OCI-LY7 (cell line): ENCODE results near the gene FBXW12. TPM values are rescaled to one million over a fixed set of nuclear protein-coding genes. Genes with fewer than 3 reads are reported as not detected.

ENCODE experiments used
- BruUV-seq: library from RNA; stranded (reverse); fragments of 400-500 nt; replicated peaks from 2 replicates; lab custom pipeline; 2021; lab: Mats Ljungman, UMichigan
- CTCF ChIA-PET: fragments of 300-600 bp; sonication (Branson Sonifier 250); formaldehyde crosslinking; loops from one replicate; lab custom pipeline; 2022; ENCODE audit warnings: antibody characterized with exemption; ENCODE audit not compliant: unreplicated experiment; lab: Charles Lee
- POLR2A ChIA-PET: fragments of 300-600 bp; sonication (Branson Sonifier 250); formaldehyde crosslinking; loops from one replicate; lab custom pipeline; 2022; ENCODE audit warnings: antibody characterized with exemption; lab: Charles Lee
- DNase-seq: peaks from one replicate; pipeline ENCODE4 v3.0.0-alpha.2; 2015; ENCODE audit warnings: low spot score
- H2AFZ ChIP-seq: fragments of 200-600 bp; sonication (generic), shearing (Covaris generic); 2 replicates; pipeline ENCODE4 v1.6.1; 2014; ENCODE audit warnings: mild to moderate bottlenecking, antibody characterized with exemption, low read length, moderate library complexity
- H3K27ac ChIP-seq: fragments of 200-600 bp; sonication (generic); 2 replicates; pipeline ENCODE4 v1.5.1; 2014; ENCODE audit warnings: mixed run types, low read depth, mild to moderate bottlenecking, moderate library complexity, low read length, inconsistent platforms; ENCODE audit not compliant: poor library complexity, severe bottlenecking
- H3K36me3 ChIP-seq: fragments of 200-600 bp; sonication (generic); 2 replicates; pipeline ENCODE4 v1.6.1; 2014; ENCODE audit warnings: mild to moderate bottlenecking, antibody characterized with exemption, low read length, moderate library complexity, mixed read lengths; ENCODE audit not compliant: insufficient read depth
- H3K4me1 ChIP-seq: fragments of 200-600 bp; sonication (generic); 2 replicates; pipeline ENCODE4 v1.5.1; 2014; ENCODE audit warnings: mild to moderate bottlenecking, low read length; ENCODE audit not compliant: insufficient read depth, poor library complexity, severe bottlenecking
- H3K4me2 ChIP-seq: fragments of 200-600 bp; sonication (generic); 2 replicates; pipeline ENCODE4 v1.6.1; 2014; ENCODE audit warnings: mild to moderate bottlenecking, low read length
- H3K4me3 ChIP-seq: fragments of 200-600 bp; sonication (generic); 2 replicates; pipeline ENCODE4 v1.5.1; 2014; ENCODE audit warnings: mild to moderate bottlenecking, low read depth, low read length; ENCODE audit not compliant: poor library complexity, severe bottlenecking
- H3K79me2 ChIP-seq: fragments of 200-600 bp; sonication (generic); 2 replicates; pipeline ENCODE4 v1.6.1; 2016; ENCODE audit warnings: low read depth, mild to moderate bottlenecking, low read length, moderate library complexity, mixed read lengths; ENCODE audit not compliant: insufficient read depth
- H3K9me2 ChIP-seq: fragments of 200-600 bp; sonication (generic); 2 replicates; pipeline ENCODE4 v1.6.1; 2016; ENCODE audit warnings: mild to moderate bottlenecking, low read length, mixed read lengths; ENCODE audit not compliant: insufficient read depth
- H3K9me3 ChIP-seq: fragments of 200-600 bp; sonication (generic); 2 replicates; pipeline ENCODE4 v1.6.1; 2014; ENCODE audit warnings: mild to moderate bottlenecking, mixed run types, low read length, mixed read lengths
- H4K20me1 ChIP-seq: fragments of 200-600 bp; sonication (generic); 2 replicates; pipeline ENCODE4 v1.6.1; 2014; ENCODE audit warnings: mild to moderate bottlenecking, antibody characterized with exemption, low read length, moderate library complexity, mixed read lengths; ENCODE audit not compliant: insufficient read depth
- EZH2phosphoT487 ChIP-seq: fragments of 200-600 bp; sonication (generic); IDR thresholded peaks from 2 replicates; pipeline ENCODE4 v1.6.1; 2018; ENCODE audit warnings: low read depth, borderline replicate concordance, mild to moderate bottlenecking, mixed run types, antibody characterized with exemption, low read length, moderate library complexity, mixed read lengths
- intact Hi-C: fragments of 100-400 bp; cut with micrococcal nuclease; formaldehyde crosslinking; loops from one replicate; pipeline ENCODE4 v1.10.0; 2022; ENCODE audit not compliant: unreplicated experiment
- total RNA-seq, 2 experiments: library from RNA; depleted of rRNA in 1 of 2; stranded (reverse); fragments of >200 nt in 1 of 2; shearing (Covaris generic) in 1 of 2; gene quantifications; 2 replicates each; pipeline ENCODE4 v1.2.3, GENCODE V29; 2014 to 2022
- TF ChIP-seq, protein P1 (sequence below): fragments of 200-600 bp; sonication (generic); conservative IDR thresholded peaks from 2 replicates; pipeline ENCODE4 v1.5.1; 2014; ENCODE audit warnings: mild to moderate bottlenecking, antibody characterized with exemption, low read length, moderate library complexity, mixed read lengths

FBXW12 gene
- total RNA-seq, 2 experiments from 2014 or later, result 0.44 to 0.50 TPM

GRCh38 chr3:48356419-48356818 lies 15.6 kb upstream of the FBXW12 start:
- Histone ChIP-seq H3K4me2 (no peak overlapping the region), H3K4me1 (no peaks in the 10 kb centered on the region), H3K4me3 (no peak overlapping the region), H4K20me1 (no peaks in the 10 kb centered on the region), H3K9me2 (no peaks in the 10 kb centered on the region), H3K27ac (no peak overlapping the region), H3K9me3 (peaks cover 9% of the 10 kb centered on the region), H2AFZ (no peak overlapping the region), H3K79me2 (no peaks in the 10 kb centered on the region), H3K36me3 (no peaks in the 10 kb centered on the region)
- TF ChIP-seq EZH2phosphoT487, result no peak
- TF ChIP-seq, protein P1, sequence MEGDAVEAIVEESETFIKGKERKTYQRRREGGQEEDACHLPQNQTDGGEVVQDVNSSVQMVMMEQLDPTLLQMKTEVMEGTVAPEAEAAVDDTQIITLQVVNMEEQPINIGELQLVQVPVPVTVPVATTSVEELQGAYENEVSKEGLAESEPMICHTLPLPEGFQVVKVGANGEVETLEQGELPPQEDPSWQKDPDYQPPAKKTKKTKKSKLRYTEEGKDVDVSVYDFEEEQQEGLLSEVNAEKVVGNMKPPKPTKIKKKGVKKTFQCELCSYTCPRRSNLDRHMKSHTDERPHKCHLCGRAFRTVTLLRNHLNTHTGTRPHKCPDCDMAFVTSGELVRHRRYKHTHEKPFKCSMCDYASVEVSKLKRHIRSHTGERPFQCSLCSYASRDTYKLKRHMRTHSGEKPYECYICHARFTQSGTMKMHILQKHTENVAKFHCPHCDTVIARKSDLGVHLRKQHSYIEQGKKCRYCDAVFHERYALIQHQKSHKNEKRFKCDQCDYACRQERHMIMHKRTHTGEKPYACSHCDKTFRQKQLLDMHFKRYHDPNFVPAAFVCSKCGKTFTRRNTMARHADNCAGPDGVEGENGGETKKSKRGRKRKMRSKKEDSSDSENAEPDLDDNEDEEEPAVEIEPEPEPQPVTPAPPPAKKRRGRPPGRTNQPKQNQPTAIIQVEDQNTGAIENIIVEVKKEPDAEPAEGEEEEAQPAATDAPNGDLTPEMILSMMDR, result no peak
- no peak for DNase-seq
- ChIA-PET POLR2A (interaction anchor here (0.6 kb wide), 1 partner anchor 1150 kb away, joined by 3 read pairs; no protein-coding TSS in a partner anchor), CTCF (no interaction called here)
- intact Hi-C loops, result no loop called here
- no TSS peak for BruUV-seq

- peaks cover 21% of the 10 kb centered on the region for H3K9me3 ChIP-seq
- DNase-seq, result no peak
- H3K4me2 ChIP-seq, result no peak overlapping the region
- H3K79me2 ChIP-seq, result no peaks in the 10 kb centered on the region
- no peak overlapping the region for H3K4me3 ChIP-seq
- no TSS peak for BruUV-seq
- no peak overlapping the region for H2AFZ ChIP-seq
- ChIA-PET POLR2A (interaction anchor here (0.7 kb wide), 1 partner anchor 157 kb away, joined by 3 read pairs; no protein-coding TSS in a partner anchor), CTCF (no interaction called here)
- TF ChIP-seq, protein P1, result no peak
- TF ChIP-seq EZH2phosphoT487, result no peak
- no peak overlapping the region for H3K27ac ChIP-seq
- no peaks in the 10 kb centered on the region for H4K20me1 ChIP-seq
- intact Hi-C loops, result no loop called here
- no peaks in the 10 kb centered on the region for H3K36me3 ChIP-seq
- no peaks in the 10 kb centered on the region for H3K9me2 ChIP-seq
- H3K4me1 ChIP-seq, result no peaks in the 10 kb centered on the region
Observed at GRCh38 chr3:48361928-48362327, 10.1 kb upstream of the FBXW12 start.

DNA sequence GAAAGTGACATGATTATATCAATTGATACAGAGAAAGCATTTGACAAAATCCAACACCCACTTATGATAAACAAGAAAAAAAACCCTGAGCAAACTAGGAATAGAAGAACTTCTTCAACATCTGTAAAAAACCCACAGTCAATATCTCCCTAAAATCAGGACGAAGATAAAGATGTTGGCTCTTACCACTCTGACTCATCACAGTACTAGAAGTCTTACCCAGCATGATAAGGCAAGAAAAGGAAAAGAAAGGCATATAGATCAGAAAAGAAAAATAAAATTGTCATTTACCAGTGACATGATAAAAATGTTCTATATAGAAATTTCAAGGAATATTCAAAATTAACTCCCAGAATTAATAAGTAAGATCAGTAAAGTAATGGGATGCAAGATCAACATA lies 7.2 kb upstream of the FBXW12 start:
- H2AFZ ChIP-seq, result no peak overlapping the region
- H3K27ac ChIP-seq, result no peak overlapping the region
- no peak overlapping the region for H3K4me3 ChIP-seq
- TF ChIP-seq EZH2phosphoT487, result no peak
- TF ChIP-seq, protein P1, result no peak
- no peak overlapping the region for H3K4me2 ChIP-seq
- H4K20me1 ChIP-seq, result no peaks in the 10 kb centered on the region
- no peak for DNase-seq
- intact Hi-C loops, result no loop called here
- peaks cover 17% of the 10 kb centered on the region for H3K9me3 ChIP-seq
- POLR2A ChIA-PET, result no interaction called here
- no TSS peak for BruUV-seq
- CTCF ChIA-PET, result no interaction called here
- no peaks in the 10 kb centered on the region for H3K9me2 ChIP-seq
- peaks cover under 1% of the 10 kb centered on the region for H3K4me1 ChIP-seq
- no peaks in the 10 kb centered on the region for H3K79me2 ChIP-seq
- H3K36me3 ChIP-seq, result no peaks in the 10 kb centered on the region
